NCI-H345 treated with DMSO at 0.1 percent for 48 hours (cell line): Measurements from ENCODE around the gene MYO5A.
"Not testable (repeated sequence)": the region's sequence is repeated elsewhere in the genome, so short reads cannot be mapped to it uniquely, and the experiment has no call there.

Experiments
- DNase-seq: peaks from one replicate; lab custom pipeline; 2025; ENCODE audit not compliant: unreplicated experiment; lab: John Stamatoyannopoulos, UW

The MYO5A gene

DNA sequence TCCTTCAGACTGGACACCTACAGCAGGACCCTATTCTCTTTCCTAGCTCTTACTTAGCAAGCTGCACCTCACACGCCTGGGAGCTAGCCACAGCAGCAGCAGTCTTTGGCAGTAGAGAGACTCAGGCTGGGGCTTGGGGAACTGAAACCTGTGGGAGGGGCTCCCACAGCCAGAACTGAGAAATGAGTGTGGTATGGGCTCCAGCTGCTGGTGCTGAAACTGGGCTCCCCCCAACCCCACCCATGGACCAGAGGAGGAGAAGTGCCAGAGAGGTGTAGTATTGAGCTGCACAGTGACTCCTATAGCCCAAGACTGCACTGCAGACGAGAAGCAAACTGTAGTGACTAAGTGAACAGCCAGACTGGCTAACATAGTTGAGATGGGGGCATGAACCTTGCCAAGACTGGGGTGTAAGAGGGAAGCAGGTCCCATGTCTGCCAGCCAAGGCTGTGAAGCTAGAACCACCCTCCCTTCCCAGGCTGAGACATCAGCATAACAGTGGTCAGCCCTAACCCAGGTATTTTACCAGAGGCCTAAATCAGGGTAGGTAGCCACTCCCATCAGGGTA is 62.5 kb downstream of the MYO5A start:
- no peak for DNase-seq

DNA sequence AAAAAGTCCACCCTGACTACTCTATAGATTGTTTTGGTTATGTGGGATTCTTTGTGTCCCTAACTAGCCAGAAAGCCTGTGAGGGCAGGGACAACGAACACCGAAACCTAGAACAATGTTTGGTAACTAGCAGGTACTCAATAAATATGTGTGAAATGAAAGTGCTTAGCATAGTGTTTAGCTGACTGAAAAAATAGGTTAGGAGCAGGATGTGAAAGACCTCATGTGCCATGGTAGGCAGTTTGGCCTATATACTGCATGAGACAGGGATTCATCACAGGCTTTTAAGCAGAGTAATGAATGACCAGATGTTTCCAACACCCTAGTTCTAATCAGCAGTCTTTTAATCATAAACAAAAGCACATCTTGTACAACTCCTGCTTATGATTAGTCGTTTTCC is 64.2 kb downstream of the MYO5A start:
- no peak for DNase-seq

DNA sequence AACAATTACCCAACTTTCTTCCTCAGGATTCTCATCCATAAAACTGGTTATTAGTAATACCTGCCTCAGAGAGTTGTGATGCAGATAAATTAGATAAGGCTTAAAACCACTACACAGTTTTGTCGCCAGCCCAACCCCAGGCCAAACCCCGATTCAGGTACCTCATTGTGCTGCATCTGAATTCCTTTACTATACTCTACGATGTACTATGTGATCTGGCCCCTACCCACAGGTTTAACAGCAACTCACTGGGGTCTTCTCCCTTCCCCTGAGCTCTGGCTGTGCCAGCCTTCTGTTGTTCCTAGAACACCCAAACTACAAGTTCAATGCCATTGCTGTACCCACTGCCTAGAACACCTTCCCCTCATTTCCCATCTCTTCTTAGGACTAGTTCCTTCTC is 64.6 kb downstream of the MYO5A start:
- no peak for DNase-seq

GRCh38 chr15:52463638-52464037 is 65.0 kb downstream of the MYO5A start:
- no peak for DNase-seq

DNA sequence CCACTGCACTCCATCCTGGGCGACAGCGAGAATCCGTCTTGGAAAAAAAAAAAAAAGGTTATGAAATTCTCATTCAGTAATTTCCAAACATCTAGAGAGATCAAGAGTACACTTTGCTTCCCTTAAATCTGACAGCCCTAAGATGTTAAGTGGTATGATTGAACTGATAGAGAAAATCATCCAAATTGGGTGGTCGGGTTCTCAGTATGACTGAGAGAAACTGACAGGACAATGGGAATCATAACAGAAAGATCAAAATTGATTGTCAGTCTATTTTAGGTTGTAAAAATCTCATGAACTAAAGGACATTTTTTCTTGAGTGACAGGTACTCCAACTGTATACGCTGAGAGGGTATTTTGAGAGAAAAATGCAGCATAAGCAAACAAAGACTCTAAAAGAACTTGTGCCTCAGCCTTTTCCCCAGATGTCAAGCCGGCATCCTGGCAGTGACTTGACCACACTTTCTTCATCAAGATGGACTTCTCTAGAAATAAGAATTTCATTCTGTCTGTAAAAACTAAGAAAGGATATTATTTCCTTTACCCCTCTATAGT is 65.8 kb downstream of the MYO5A start:
- DNase-seq, result no peak

GRCh38 chr15:52459701-52460100 is 69.0 kb downstream of the MYO5A start:
- not testable (repeated sequence) for DNase-seq

- not testable (repeated sequence) for DNase-seq
These were observed 69.4 kb downstream of the MYO5A start for GRCh38 chr15:52459265-52459664.

DNA sequence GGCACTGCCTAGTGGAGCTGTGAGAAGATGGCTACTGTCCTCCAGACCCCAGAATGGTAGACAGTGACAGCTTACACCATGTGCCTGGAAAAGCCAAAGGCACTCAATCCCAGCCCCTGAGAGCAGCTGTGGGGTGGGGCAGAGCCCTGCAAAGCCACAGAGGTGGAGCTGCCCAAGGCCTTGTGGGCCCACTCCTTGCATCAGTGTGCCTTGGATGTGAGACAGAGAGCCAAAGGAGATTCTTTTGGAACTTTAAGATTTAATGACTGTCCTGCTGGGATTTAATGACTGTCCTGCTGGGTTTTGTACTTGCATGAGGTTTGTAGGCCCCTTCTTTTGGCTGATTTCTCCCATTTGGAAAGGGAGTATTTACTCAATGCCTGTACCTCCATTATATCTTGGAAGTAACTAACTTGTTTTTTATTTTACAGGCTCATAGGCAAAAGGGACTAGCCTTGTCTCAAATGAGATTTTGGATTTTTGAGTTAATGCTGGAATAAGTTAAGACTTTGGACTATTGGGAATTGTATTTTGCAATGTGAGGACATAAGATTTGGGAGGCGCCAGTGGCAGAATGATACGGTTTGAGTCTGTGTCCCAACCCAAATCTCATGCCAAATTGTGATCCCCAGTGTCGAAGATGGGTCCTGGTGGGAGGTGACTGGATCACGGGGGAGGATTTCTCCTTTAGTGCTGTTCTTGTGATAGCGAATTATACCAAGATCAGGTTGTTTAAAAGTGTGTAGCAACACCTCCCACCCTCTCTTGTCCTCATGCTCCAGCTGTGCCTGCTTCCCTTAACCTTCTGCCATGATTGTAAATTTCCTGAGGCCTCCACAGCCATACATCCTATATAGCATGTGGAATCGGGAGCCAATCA is 80.4 kb downstream of the MYO5A start:
- no peak for DNase-seq

DNA sequence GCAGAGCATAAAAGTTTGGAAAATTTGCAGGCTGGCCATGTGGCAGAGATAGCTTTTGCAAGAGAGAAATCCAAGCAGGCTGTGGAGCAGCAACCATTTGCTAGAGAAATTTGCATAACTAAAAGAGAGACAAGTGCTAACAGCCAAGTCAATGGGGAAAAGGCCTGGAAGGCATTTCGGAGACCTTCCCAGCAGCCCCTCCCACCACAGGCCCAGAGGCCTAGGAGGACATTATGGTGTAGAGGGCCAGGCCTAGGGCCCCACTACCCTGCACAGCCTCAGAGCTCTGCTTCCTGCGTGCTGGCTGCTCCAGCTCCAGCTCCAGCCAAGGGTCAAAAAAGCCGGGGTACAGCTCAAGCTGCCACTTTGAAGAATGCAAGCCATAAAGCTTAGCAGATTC is 82.7 kb downstream of the MYO5A start:
- DNase-seq, result no peak

GRCh38 chr15:52445553-52445952 is 83.1 kb downstream of the MYO5A start:
- no peak for DNase-seq

- DNase-seq, result not testable (repeated sequence)
These were observed 85.5 kb downstream of the MYO5A start for GRCh38 chr15:52443205-52443604.

DNA sequence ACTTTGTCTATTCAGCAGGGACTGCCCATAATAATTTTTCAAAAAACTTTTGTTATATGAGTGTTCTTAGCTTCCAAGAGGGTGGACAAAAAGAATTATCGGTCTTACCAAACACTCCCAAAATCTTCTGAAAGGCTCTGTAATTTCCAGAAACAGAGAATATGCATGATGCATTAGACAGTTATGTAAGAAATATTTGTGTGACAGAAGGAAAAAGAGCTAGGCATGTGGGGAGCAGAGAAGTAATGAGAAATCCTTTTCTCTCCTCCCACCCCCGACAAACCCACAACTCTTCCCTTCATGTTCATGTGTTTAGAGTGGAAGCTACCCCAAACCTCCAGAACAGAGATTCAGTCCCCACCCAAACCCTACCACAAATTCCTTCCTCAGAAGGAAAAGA is 86.8 kb downstream of the MYO5A start:
- no peak for DNase-seq

DNA sequence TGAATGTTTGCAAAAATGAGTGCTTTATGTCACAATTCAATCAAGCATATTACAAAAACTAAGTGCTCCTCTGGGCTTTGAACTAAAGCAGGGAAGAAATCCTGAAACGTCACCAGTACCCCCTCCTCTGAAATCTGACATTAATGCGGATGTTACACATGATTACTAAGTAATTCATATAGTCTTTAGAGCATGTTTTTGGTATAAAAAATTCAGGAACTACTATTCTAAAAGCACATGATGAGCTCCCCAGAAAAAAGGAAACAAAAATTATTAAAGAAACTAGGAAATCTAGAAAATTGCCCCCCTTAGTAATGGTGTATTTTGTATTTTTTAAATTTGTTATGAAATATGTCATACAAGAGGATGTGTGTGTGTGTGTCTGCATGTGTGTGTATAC is 87.7 kb downstream of the MYO5A start:
- no peak for DNase-seq

DNA sequence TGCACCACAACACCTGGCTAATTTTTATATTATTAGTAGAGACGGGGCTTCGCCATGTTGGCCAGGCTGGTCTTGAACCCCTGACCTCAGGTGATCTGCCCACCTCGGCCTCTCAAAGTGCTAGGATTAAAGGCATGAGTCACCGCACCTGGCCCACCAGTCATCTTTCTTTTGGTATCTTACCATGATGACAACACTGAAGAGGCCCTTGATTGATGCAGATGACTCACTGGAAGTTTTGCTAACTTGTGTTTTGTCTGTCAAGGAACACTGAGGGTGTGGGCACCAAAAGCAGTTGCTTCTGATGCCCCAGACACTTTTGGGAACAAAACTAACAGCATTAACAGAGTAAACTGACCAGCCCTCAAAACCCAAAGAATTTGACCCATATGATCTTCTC is 88.3 kb downstream of the MYO5A start:
- no peak for DNase-seq

DNA sequence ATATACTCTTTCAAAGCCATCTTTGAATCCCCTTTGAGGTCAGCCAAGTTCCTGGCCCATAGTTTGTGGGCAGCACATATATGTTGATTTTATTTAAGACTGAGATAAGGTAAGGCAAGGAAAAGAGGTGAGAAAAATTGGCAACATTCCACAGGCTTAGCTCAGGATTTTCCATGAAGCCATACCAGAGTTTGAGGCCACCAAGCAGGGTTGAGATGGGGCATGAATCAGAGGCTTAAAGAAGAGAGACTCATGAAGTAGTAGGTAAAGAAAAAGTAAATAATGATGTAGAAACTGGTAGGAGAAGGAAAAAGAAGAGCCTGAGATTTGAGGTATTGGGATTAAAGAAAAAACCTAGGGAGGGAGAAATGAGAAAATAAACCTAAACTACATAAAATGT is 89.2 kb downstream of the MYO5A start:
- DNase-seq, result no peak

- DNase-seq, result not testable (repeated sequence)
These were observed 89.6 kb downstream of the MYO5A start for GRCh38 chr15:52439042-52439441.

DNA sequence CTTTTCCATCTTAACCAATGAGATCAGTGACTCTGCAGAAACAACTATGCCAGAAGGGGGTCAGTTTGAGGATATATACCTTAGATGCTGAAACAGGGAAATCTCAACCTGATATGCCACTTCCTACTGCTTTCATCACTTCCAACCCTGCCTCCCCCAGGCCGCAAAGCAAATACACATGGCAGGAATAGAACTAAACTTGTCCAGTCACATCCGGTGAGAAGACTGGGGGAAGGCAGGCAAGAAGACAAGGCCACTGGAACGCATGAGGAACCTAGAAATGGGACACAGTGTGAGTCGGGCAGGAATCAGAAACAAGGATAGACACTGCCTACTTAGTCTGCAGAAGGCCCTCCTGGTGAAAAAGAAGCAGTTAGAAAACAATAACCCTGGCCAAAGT is 90.6 kb downstream of the MYO5A start:
- no peak for DNase-seq

DNA sequence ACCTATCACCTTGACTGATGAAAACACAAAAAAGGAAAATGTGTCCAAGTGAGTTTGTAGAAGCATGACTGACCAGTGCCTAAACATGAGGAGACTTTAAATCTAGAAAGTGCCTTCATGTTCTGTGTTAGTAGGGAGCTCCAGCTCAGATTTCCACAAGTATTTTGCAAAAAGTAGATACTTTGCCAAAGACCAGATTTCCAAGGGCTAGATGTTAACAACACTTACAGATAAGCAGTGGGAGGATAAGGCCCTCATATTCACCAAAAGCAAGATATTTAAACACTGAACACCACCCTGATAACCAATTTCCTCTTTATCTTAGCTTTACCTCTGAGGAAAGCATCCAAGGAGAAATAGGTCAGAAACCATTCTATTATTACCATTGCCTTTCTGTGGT is 91.0 kb downstream of the MYO5A start:
- DNase-seq, result no peak

DNA sequence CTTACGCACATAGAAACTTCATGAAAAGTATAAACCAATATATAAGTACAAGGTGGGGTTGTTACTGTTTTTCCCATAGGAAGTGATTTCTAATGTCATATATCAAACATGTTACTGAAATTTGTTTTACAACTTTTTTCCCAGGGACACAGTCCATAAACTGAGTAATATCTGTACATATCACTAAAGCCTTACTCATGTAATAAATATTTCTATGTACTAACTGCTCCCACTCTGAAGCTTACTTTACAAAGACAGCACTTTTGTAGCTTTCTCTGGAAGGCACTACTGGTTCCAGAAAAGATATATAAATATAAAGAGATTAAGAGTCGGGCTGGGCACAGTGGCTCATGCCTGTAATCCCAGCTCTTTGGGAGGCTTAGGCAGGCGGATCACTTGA is 91.7 kb downstream of the MYO5A start:
- no peak for DNase-seq

DNA sequence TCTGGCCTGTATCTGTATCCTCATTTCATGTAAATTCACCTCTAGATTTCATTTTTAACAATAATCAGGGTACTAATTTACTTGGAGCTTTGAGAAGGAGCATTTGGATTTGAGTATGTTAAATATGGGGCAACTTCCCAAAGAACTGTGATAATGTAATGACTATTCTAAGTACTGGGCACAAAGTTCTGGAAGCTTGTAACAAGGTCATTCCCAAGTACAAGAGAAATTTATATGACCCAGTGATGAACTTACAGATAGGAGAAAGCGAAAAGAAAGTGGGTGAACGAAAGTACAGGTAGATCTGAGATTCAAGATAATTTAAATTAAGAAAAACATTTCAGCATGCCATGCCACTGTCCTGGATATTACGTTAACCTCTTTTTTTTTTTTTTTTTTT is 93.8 kb downstream of the MYO5A start:
- DNase-seq, result no peak

GRCh38 chr15:52428297-52428696 is 100.4 kb downstream of the MYO5A start:
- no peak for DNase-seq

DNA sequence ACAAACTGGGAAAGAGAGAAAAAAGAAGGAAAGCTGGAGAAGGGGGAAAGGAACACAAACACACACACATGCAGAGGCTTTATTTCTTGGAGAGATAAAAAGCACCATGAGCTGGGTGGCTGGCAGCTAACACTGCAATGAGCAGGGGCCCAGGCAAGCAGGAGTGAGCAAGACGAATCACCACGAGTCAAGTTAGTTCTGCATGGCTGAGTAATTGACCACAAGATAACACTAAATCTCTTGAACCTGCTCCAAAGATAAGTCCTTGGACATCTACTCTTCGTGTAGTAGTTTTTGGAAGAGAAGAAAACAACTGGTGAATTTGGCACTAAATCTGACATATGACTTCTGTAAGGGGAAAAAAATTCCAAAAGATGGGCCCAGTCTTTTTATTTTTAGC is 100.9 kb downstream of the MYO5A start:
- no peak for DNase-seq
